GM18868 (cell line): ENCODE measurements around the gene TRMT1.
"Not testable (repeated sequence)": the region's sequence is repeated elsewhere in the genome, so short reads cannot be mapped to it uniquely, and the experiment has no call there.

Experiments
- ATAC-seq: cut with Tn5 transposase; IDR thresholded peaks from one replicate; pipeline ENCODE4 v1.9.1; 2021; ENCODE audit warnings: mild to moderate bottlenecking, moderate library complexity; ENCODE audit not compliant: unreplicated experiment

The TRMT1 gene

DNA sequence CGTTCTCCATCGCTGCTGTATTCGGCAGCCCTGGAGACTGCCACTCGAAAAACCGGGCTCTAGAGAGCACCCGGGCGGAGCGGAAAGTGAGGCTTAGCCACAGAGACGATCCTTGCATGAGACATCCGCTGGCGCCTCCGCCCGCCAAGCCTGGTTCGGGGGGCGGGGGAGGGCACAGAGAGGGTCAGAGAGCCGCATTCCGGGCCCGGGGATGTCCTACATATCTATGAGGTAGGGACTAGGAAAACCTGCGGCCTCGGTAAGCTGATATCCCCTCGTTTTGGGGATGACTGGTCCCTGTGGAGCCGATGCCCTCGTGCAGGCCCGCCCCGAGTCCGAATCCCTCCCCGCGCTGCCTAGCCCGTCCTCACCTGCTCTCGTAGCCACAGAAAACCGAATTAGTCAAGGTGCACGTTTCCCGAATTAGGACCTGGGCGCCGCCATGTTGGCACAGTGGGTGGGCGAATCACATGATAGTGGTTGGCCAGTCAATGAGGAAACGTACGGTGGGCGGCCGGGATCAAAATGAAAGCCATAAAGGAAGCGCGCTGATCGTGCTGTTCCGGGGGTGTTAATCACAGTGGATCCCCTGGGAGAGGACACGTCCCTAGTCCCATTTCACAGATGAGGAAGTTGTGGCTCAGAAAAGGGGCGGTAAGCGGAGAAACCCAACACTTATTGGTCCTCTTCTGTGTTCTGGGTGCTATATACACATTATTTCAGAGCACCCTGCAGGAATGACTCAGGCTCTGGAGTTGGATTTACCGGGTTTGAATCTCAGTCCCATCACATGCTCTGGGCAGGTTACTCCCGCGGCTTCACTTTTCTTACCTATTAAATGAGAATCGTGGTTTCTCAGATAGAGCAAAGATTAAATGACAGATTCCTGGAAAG is at the start of gene TRMT1:
TRMT1 (minus strand) TSS at position 459 of the 894 bp plus-strand sequence; CDS start at position 118, 341 bp downstream.
- no peak for ATAC-seq

DNA sequence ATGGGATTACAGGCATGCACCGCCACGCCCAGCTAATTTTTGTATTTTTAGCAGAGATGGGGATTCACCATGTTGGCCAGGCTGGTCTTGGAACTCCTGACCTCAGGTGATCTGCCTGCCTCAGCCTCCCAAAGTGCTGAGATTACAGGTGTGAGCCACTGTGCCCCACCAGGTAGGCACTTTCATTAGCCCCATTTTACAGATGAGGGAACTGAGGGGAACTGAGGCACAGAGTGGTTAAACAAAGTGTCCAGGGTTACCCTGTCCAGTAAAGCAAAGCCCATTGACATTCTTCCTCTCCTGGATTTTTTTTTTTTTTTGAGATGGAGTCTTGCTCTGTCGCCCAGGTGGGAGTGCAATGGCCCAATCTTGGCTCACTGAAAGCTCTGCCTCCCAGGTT is 49.6 kb upstream of the TRMT1 start:
- ATAC-seq = not testable (repeated sequence)

DNA sequence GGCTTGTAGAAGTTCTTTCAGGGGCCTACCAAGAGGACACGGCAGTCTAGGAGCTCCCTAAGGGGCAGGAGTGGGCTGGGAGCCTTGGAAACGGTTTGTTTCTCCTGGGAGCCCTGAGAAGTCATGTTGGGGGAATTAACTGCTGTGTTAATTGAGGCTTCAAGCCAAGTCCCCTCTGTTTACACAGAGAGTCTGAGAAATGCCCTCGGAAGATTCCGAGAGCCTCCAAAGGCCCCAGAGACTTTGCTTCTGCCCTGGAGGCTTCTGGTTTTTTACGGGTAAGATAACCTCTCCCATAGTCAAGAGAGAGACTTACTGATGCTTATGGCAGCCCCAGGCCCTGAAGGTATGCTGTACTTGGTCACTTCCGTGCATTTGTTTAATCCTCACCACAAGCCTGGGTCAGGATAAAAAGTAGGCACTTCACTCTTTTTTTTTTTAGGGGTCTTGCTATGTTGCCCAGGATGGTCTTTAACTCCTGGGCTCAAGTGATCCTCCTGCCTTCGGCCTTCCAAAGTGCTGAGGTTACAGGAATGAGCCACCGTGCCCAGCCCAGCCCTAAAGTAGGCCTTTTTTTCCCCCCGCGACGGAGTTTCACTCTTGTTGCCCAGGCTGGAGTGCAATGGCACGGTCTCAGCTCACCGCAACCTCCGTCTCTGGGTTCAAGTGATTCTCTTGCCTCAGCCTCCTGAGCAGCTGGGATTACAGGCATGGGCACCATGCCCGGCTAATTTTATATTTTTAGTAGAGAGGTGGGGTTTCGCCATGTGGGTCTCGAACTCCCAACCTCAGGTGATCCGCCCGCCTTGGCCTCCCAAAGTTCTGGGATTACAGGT is 48.8 kb upstream of the TRMT1 start:
- ATAC-seq = no peak

DNA sequence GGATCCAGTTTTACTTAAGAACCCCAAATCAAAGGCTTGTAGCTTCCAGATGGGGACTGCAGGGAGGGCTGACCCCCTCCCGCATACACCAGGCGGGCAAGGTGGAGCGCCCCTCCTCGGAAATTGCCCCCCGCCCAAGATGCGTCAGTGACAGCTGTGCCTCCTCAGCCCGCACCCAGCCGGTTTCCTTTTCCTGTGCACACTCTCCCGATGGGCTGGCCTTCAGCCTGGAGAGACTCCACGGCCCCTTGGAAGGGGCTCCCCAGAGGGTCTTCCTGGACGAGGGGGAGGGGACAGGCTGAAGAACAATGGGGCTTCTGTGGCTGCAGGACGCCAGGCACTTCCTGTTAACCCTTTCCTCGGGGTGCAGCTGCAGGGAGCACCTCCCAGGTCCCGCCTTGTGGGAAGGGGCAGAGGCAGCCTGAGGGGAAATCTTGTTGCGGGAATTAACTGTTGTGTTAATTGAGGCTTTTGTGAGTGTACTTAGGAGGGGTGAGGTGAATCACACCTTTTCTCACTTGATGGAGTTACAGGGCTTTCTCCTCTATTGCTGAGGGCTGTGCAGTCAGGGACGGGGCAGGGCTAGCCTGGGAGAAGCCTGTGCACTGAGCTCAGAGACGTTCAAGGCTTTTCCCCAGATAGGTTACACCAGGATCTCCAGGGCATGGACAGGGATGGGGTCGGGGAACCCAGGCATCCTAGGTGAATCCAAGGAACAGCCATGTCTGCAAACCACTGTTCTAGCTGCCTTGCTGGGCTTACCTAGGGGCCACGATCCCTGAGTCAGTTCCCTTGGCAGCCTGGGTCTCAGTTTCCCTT is 48.0 kb upstream of the TRMT1 start:
- ATAC-seq = no peak

DNA sequence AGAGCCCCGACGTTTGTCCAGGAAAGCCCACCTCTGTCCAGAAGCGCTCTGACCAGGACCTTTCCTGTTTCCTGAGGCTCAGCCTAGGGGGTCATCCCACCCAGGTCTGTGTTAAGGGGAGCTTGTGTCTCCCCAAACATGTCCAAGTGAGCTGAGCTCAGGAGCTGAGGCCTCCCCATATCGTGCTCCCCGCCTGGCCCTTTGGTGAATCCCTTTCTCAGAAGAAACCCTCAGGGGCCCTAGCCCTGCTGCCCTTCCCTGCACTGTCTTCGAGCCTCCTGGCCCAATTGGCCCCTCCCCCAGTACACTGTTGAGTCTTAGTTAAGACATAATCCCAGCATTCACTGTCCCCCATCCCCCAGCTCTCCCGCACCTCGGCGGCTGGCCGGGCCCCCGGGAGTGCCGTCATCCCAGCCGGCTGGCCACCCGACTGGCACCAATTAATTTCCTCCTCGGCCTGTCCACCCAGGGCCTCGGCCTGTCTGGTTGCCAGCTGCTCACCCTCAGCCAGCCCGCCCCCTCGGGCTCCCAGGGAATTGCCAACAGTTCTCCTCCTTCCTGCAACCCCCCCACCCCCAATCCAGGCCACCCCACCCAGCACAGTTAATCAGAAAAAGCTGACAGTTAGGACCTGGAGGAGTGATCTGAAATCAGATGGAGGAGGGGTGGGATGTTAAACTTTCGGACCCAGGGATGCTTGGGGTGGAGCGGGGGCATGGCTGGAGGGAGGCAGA is 47.2 kb upstream of the TRMT1 start:
- no peak for ATAC-seq

DNA sequence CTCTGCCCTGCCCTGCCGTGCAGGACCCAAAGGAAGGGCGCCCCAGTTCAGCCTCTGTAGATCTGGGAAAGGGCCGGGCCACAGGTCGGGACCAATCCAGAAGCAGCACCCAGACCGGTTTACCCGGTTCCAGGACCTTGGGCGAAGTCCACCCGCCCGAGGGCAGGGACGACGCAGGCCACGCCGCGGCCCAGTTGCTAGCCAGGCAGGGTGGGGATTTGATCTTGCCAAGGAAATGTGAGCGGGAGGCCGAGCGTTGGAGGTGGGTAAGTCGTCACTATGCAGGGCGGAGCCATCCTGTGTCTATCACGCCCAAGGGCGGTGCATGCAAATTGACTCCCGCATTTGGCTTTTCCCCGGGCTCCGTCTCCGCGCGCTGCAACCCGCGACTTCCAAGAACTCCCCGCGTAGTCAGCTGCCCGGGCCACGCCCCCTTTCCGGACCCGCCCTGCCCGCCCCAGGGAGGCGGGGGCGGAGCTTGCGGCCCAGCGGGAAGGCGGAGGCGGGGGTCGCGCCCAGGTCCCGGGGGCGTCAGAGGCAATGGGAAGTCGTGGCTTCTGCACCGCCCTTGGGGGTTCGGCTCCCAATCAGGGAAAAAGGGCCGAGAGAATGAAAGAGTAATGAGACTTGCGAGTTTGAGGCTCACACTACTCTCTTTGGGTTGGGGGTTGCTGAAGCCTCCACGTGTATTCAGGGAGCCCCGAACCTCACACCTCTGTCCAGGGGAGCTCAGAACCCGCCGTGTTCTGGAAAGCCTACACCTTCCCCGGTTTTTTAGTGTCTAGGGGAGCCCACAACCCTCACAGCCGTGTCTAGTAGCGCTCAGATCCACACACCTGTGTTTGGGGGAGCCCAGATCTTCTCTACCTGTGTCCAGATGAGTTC is 46.4 kb upstream of the TRMT1 start:
- no peak for ATAC-seq

DNA sequence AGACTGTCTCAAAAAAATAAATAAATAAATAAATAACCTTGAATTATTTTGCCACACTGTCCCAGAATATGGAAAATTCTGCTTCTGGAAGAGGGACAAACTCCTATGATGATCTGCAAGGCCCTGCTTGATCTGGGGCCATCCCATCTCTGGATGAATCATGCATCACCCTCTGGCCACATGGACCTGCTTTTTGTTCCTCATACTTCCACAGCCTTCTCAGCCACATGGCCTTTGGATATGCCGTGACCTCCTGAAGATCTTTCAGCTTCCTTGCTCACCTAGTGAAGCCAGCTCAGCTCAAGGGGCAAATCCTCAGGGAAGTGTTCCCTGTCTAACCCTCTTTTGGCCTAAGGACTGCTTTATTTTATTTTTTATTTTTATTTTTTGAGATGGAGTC is 44.0 kb upstream of the TRMT1 start:
- ATAC-seq = no peak

DNA sequence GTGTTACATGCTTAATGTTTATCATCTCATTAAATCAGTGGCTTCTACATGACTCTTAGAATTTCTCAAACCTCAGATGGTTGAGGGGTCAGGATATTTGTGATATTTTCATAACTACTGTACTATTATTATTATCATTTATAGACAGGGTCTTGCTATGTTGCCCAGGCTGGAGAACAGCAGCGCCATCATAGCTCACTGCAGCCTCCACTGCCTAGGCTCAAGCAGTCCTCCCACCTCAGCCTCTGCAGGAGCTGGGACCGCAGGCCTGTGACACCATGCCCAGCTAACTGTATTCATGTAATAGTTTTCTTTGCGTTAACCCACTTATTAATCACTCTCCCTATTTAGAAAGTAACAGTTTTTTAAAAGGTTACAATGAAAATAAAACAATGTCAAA is 43.2 kb upstream of the TRMT1 start:
- ATAC-seq = no peak

DNA sequence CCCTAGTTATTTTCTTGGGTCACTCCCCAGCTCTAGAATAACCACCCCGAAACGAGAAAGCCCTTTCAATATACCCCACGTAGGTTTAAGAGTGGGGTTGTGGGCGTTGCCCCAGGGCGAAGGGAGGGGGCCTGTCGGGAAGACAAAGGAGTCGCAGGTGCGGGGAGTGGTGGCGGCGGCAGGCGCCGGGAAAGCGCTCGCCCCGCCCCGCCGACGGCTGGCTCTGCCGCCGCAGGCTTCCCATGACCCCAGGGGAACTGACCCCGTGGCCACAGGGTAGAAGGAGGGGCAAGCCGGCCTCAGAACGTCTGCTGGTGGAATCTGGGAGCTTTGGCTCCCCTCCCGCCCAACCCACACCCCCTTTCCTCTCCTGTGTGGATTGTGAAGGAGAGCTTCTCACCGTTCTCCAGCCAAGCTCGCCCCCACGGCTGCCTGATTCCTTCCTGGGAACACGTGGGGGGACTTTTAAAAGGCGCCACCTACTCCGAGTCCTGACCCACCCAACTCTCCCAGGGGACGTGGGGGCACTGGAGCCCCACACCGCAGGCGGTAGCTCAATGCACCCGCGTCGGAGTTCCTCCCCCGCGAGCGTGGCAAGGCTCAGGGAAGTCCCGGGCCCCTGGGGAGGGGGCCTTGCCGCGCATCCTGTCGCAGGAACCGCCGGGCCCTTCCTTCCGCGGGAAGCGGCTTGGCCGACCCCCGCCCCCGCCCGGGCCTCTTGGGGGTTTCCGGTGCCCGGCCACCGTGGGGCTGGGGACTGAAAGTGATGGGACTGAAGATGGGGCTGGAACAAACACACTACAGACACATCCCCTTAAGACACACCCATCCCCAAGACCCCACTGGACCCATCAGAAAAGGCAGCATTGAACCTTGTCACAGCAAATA is 39.2 kb upstream of the TRMT1 start:
- no peak for ATAC-seq

DNA sequence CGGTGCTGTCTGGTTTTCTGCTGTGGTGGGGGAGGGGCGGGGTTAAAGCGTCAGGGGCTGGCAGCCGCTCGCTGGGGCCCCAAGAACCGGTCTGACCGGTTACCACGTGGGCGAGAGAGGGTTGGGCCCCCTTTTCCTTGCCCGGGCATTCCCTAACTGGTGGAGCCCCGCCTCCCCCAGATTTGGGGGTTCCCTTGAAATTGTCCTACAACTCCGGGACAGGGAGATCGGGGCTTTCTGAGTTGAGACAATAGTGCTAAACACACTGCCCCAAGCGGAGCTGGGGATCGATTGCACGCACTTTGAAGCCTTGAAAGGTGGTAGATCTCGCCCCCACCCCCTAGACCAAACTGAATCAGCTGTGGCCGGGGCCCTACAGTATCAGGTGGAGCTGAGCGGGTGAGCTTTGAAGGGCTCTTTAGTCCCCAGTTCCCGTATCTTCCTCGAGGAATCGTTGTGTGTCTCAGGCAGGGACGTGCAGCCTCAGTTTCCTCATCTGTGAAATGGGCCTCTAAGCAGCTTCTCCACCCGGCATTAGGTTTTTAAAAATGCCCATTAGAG is 38.5 kb upstream of the TRMT1 start:
- ATAC-seq = no peak

DNA sequence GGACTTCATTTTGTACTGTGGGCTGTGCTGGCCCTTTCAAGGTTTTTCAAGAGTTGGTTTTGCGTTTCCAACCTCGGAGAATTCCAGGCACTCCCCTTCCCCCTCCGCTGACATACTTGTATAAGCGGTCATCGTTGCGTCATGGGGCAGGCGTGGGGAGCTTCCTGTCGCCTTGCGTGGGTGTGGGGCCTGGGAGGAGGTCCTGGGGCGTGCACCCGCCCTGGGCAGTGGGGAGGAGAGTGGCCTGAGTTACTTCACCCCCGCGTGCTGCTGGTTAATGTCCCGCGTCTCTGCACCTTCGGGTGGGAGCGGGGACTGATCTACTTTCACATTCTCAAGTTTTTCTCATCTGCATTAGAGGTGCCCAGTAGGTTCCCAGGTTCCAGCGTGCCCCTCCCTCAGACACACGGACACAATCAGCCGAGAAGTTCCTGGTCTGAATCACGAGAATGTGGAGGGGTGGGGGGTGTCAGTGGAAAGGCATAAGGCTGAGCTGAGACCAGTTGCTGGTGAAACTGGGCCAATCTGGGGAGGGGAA is 37.8 kb upstream of the TRMT1 start:
- no peak for ATAC-seq

DNA sequence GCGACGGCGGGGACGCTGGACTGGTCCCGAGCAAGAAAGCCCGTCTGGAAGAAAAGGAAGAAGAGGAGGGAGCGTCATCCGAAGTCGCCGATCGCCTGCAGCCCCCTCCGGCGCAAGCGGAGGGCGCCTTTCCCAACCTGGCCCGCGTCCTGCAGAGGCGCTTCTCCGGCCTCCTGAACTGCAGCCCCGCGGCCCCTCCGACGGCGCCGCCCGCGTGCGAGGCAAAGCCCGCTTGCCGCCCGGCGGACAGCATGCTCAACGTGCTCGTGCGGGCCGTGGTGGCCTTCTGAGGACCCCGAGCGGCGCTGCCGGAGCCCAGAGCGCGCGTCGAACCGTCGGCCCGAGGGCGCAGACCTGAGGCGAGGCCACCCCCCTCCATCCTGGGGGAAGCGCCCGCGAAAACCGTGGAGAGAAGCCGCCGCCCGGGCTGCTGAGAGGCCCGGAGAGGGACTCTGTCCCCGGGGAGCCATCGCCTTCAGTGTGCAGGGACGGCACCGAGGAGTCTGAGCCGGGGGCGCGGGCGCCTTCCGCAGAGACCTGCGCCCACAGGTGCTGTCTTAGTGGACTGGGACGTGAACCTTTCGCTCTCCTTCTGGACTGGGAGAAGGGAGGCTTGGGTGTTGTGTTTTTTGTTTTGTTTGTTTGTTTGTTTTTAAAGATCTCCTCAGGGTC is 37.2 kb upstream of the TRMT1 start:
- ATAC-seq = no peak

DNA sequence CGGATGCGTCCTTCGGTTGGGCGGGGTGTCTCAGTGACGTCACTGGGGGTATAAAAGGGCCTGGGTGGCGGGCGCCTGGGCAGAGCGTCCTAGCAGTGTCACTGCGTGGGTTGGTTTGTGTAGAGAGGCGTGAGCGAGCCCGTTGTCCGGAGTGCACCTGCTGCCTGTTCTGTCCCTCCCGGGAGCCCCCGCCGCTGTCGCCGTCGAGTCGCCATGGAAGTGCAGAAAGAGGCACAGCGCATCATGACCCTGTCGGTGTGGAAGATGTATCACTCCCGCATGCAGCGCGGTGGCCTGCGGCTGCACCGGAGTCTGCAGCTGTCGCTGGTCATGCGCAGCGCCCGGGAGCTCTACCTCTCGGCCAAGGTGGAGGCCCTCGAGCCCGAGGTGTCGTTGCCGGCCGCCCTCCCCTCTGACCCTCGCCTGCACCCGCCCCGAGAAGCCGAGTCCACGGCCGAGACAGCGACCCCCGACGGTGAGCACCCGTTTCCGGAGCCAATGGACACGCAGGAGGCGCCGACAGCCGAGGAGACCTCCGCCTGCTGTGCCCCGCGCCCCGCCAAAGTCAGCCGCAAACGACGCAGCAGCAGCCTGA is 36.5 kb upstream of the TRMT1 start:
- ATAC-seq = peak; percentile 27

DNA sequence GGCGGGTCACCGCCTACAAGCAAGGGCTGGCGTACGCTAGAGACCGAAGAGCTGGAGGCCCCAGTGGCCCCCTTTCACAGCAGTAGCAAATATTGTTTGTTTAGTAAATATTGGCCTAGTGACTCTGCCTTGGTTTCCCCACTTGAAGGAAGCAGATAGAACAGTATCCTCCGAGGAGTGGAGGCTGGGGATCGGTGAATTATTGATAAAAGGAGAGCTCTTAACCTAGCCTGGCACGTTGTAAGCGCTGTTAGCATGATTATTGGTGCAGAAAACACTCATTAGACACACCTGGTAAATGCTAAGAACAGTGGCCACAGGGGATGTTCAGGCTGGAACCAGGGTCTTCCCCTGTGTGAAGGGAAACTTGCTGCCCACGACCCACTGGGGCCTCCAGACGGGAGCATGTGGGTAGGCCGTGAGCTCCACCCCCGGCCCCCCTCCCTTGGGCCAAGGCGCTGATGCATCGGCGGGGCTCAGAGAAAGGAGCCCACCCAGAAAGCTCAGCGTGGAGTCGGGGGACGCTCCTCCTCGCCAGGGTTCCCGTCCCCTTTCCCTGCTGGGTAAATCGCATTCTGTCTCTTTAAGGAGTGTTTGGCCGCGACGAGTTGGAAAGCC is 35.9 kb upstream of the TRMT1 start:
- peak; percentile 10 for ATAC-seq

DNA sequence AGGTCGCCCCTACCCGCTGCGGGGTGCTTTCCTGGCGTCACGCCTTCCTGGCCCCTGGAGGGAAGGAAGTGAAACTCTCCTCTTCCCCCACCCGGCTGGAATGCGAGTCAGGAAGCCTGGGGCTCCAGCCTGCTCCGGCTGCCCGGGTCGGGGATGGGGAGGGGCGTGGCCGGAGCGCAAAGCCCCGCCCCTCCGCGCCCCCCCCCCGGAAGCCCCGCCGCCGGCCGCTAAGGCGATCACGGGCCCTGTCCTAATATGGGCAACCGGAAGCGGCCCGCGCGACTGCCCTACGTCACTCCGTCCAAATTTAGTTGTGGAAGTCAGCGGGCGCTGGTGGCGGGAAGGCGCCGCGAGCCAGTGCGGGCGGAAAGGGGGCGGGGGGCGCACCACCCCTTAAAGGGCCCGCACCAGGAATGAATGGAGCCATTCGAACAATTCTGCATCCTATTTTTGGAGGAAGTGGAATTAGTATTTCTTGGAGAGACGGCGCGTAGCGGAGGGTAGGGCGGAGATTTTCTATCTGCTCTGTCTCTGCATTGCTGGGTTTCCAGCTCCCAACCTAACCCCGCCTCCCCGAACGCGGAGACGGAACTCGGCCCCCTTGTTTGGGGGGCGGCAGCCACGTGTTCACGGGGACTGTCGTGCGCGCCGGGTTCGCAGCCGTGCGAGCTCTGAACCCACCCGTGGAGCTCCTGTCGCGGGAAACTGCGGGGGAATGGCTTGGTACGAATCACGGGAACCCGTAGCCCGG is 35.2 kb upstream of the TRMT1 start:
- ATAC-seq = peak; percentile 37
